ENCODE measurements around the gene KRT3.

The KRT3 gene

DNA sequence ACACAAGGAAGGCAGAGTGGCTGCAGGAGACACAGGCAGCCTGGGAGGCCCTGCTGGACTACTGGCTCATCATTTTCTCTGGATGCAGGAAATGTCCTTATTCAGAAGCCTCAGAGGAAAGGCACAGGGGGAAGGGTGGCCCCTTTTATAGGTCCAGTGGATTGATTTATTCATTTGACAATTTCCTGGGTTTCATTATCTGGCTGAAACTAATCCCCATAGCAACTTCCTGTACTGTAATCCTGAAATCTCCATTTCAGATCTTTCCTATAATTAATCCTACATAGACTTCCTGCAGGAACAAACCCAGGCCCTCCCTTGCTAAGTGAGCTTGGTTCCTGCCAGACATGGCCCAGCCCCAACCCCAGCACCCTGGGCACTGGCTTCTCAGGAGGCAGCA lies 41.8 kb downstream of the KRT3 start:
- TF ChIP-seq CTCF (IDR thresholded peaks at IDR 0.05): no peak

GRCh38 chr12:52753283-52753682 lies 42.6 kb downstream of the KRT3 start:
- TF ChIP-seq CTCF (IDR thresholded peaks at IDR 0.05): no peak

DNA sequence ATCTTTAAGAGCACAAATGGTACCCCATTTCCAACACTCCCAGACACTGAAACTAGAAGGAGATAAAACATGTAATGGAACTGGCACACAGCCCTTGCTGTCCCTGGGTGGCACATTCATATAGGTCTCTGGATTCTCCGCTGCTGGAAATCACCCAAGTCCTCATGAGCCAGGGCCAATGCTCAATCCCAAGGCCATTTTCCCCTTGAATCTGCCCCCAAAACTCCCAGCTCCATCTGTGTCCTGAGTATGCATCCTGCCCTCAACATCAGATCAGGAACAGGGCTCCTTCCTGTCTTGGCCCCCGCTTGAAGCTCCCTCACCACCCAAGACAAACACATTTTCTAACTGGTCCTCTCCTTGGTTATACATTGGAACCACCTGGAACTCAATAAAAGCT lies 43.4 kb downstream of the KRT3 start:
- TF ChIP-seq CTCF (IDR thresholded peaks at IDR 0.05): no peak

- TF ChIP-seq CTCF (IDR thresholded peaks at IDR 0.05): no peak
These were observed 44.1 kb downstream of the KRT3 start for GRCh38 chr12:52751795-52752194.

DNA sequence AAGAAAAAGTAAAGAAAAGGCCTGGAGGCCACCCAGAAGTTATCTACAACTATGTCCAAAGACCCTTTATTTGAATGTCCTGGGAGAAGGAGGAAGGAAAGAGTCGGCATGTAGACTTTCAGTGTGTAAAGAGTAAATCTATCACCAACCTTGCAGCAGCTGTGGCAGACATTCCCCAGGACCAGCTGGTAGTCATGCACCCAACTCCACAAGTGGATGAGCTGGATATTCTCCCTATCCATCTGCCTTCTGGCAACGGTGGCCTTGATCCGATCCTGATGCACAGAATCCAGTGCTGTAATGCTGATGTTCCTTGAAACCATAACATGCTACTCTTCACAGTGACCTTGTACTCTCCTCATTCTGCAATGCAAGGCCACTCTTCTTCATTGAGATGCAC lies 46.1 kb downstream of the KRT3 start:
- no peak for TF ChIP-seq CTCF (IDR thresholded peaks at IDR 0.05)

GRCh38 chr12:52748578-52748977 lies 47.3 kb downstream of the KRT3 start:
- TF ChIP-seq CTCF (IDR thresholded peaks at IDR 0.05): no peak

DNA sequence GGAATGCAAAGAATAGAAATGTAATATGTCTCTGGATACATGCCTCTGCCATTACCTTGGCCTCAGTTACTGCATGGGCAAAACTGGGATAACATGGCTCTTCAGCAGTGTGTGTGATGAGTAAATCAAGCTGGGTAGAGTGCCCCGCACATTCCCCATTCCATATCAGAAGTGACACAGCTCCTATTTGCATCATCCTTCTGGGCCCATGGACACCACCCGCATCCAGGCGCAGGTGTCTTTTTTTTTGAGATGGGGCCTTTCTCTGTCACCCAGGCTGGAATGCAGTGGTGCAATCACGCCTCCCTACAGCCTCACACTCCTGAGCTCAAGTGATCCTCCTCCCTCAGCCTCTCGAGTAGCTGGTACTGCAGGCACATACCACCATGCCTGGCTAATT lies 50.4 kb downstream of the KRT3 start:
- no peak for TF ChIP-seq CTCF (IDR thresholded peaks at IDR 0.05)

- TF ChIP-seq CTCF (IDR thresholded peaks at IDR 0.05): no peak
These were observed 51.3 kb downstream of the KRT3 start for GRCh38 chr12:52744493-52745156.

Measured in LNCAP (cell line).